ENCODE measurements around the gene C9orf152. TPM values are rescaled to one million over a fixed set of nuclear protein-coding genes. Genes with fewer than 3 reads are reported as not detected.

C9orf152 gene
- polyA plus RNA-seq, 1 donor (not counting 4 experiments of a cell fraction or from before 2014, with no cell fraction given) = not detected

GRCh38 chr9:110156902-110157301, 51.1 kb downstream of the C9orf152 start:
- Histone ChIP-seq H3K36me3 (ENCODE audit: control insufficient read depth in 2 of 2, extremely low read depth in 1 of 2, insufficient read depth in 2 of 2, low read length in 2 of 2) (peaks cover 21 to 24% of the 10 kb centered on the region in 2 experiments), H3K9me3 (ENCODE audit: control insufficient read depth, low read depth, low read length) (no peaks in the 10 kb centered on the region), H2AFZ (ENCODE audit: control insufficient read depth, low read length) (no peak overlapping the region), H3K27me3 (ENCODE audit: control insufficient read depth, extremely low read depth, insufficient read depth, low read length) (no peaks in the 10 kb centered on the region), H3K9ac (ENCODE audit: control insufficient read depth, extremely low read depth, insufficient read depth, low read length) (no peak overlapping the region), H3K4me3 (ENCODE audit: control insufficient read depth in 2 of 3, extremely low read depth in 1 of 3, insufficient read depth in 2 of 3, low read depth in 1 of 3, low read length in 3 of 3) (no peak overlapping the region), H3K4me1 (ENCODE audit: control insufficient read depth, extremely low read depth, insufficient read depth, low read length) (peaks cover 7% of the 10 kb centered on the region), H3K4me2 (ENCODE audit: control insufficient read depth, extremely low read depth, insufficient read depth, low read depth, low read length) (no peak overlapping the region), H3K27ac (ENCODE audit: control insufficient read depth, insufficient read depth, low read length) (no peak overlapping the region), H4K20me1 (ENCODE audit: control insufficient read depth, extremely low read depth, insufficient read depth, low read length) (peaks cover 23% of the 10 kb centered on the region), H3K79me2 (ENCODE audit: control insufficient read depth, insufficient read depth, low read length) (peaks cover 98% of the 10 kb centered on the region), H3K9me1 (ENCODE audit: control insufficient read depth, extremely low read depth, insufficient read depth, low read length) (no peaks in the 10 kb centered on the region)
- no peak for TF ChIP-seq CTCF (optimal IDR thresholded peaks at IDR 0.05 in 1 of 3, IDR thresholded peaks at IDR 0.05 in 1 of 3, conservative IDR thresholded peaks at IDR 0.05 in 1 of 3; ENCODE audit: extremely low read depth in 1 of 3, insufficient read depth in 2 of 3, low read length in 3 of 3)
- no peak for TF ChIP-seq EZH2 (IDR thresholded peaks at IDR 0.05; ENCODE audit: low read length)
- FAIRE-seq = no peak
- no peak for DNase-seq (ENCODE audit: low read depth, low spot score)
- dilution Hi-C loops (cut with MboI; ENCODE audit: extremely low pct_ligation_motif_present, low sequenced_read_pairs) = no loop called here

- Histone ChIP-seq H3K79me2 (ENCODE audit: control insufficient read depth, insufficient read depth, low read length) (peaks cover 97% of the 10 kb centered on the region), H3K4me2 (ENCODE audit: control insufficient read depth, extremely low read depth, insufficient read depth, low read depth, low read length) (no peak overlapping the region), H2AFZ (ENCODE audit: control insufficient read depth, low read length) (no peak overlapping the region), H3K9ac (ENCODE audit: control insufficient read depth, extremely low read depth, insufficient read depth, low read length) (no peak overlapping the region), H3K27ac (ENCODE audit: control insufficient read depth, insufficient read depth, low read length) (no peak overlapping the region), H3K36me3 (ENCODE audit: control insufficient read depth in 2 of 2, extremely low read depth in 1 of 2, insufficient read depth in 2 of 2, low read length in 2 of 2) (peaks cover 21 to 24% of the 10 kb centered on the region in 2 experiments), H3K9me3 (ENCODE audit: control insufficient read depth, low read depth, low read length) (no peaks in the 10 kb centered on the region), H3K4me3 (ENCODE audit: control insufficient read depth in 2 of 3, extremely low read depth in 1 of 3, insufficient read depth in 2 of 3, low read depth in 1 of 3, low read length in 3 of 3) (no peak overlapping the region), H3K27me3 (ENCODE audit: control insufficient read depth, extremely low read depth, insufficient read depth, low read length) (no peaks in the 10 kb centered on the region), H3K4me1 (ENCODE audit: control insufficient read depth, extremely low read depth, insufficient read depth, low read length) (peaks cover 7% of the 10 kb centered on the region), H4K20me1 (ENCODE audit: control insufficient read depth, extremely low read depth, insufficient read depth, low read length) (peaks cover 22% of the 10 kb centered on the region), H3K9me1 (ENCODE audit: control insufficient read depth, extremely low read depth, insufficient read depth, low read length) (no peaks in the 10 kb centered on the region)
- DNase-seq (ENCODE audit: low read depth, low spot score) = no peak
- no peak for FAIRE-seq
- TF ChIP-seq EZH2 (IDR thresholded peaks at IDR 0.05; ENCODE audit: low read length) = no peak
- TF ChIP-seq CTCF (optimal IDR thresholded peaks at IDR 0.05 in 1 of 3, IDR thresholded peaks at IDR 0.05 in 1 of 3, conservative IDR thresholded peaks at IDR 0.05 in 1 of 3; ENCODE audit: extremely low read depth in 1 of 3, insufficient read depth in 2 of 3, low read length in 3 of 3) = no peak
- dilution Hi-C loops (cut with MboI; ENCODE audit: extremely low pct_ligation_motif_present, low sequenced_read_pairs) = no loop called here
Observed at GRCh38 chr9:110156416-110156815, 51.5 kb downstream of the C9orf152 start.

All from keratinocyte (primary cell).